HCT116 (cell line): ENCODE measurements around the gene CHRDL1. TPM values are rescaled to one million over a fixed set of nuclear protein-coding genes. Genes with fewer than 3 reads are reported as not detected.

Source experiments
- ATAC-seq: fragments of 200-7000 bp; cut with Tn5 transposase; 2 replicates; pipeline ENCODE4 v1.9.1; 2020; ENCODE audit warnings: mild to moderate bottlenecking, moderate library complexity
- BruUV-seq: library from RNA; stranded (reverse); fragments of 400-500 nt; replicated peaks from 2 replicates; lab custom pipeline; 2021; lab: Mats Ljungman, UMichigan
- CTCF ChIA-PET: fragments of 300-600 bp; sonication (Branson Sonifier 250); formaldehyde crosslinking; loops from one replicate; lab custom pipeline; 2021; ENCODE audit warnings: antibody characterized with exemption; lab: Charles Lee
- POLR2A ChIA-PET: fragments of 300-600, 350-600 bp; sonication (Branson Sonifier 250); formaldehyde crosslinking; loops from one replicate; lab custom pipeline; 2021; ENCODE audit warnings: antibody characterized with exemption; lab: Charles Lee
- RAD21 ChIA-PET, 2 experiments: fragments of 300-600 bp; sonication (Branson Sonifier 250); formaldehyde crosslinking; loops; one replicate each; lab custom pipeline; 2023; ENCODE audit warnings: low total read pairs in 2 of 2; ENCODE audit not compliant: uncharacterized antibody in 2 of 2, unreplicated experiment in 2 of 2, low non-redundant PET in 1 of 2; lab: Charles Lee
- DNase-seq: peaks from one replicate; pipeline ENCODE4 v3.0.0-alpha.2; 2010; ENCODE audit warnings: low read depth, low spot score
- H2AFZ ChIP-seq: fragments of 200-600 bp; shearing (Covaris generic), sonication (generic); 2 replicates; pipeline ENCODE4 v1.6.1; 2017; ENCODE audit warnings: low read depth, mixed run types, mixed read lengths, antibody characterized with exemption, low read length; ENCODE audit not compliant: poor library complexity, severe bottlenecking
- H3K27ac ChIP-seq: 2 replicates; pipeline ENCODE4 v1.5.1; 2012; ENCODE audit warnings: low read depth, low read length
- H3K27me3 ChIP-seq: fragments of 200-600 bp; sonication (generic); 2 replicates; pipeline ENCODE4 v1.6.1; 2016; ENCODE audit warnings: mixed run types, low read length, mixed read lengths; ENCODE audit not compliant: insufficient read depth
- H3K36me3 ChIP-seq, 2 experiments: fragments of 200-500 bp in 1 of 2; fragments of 200-600 bp in 1 of 2; sonication (Bioruptor generic) in 1 of 2; sonication (generic) in 1 of 2; 2 replicates each; pipeline versions ENCODE4 v1.5.1 to v1.6.1; 2014 to 2016; ENCODE audit warnings: low read length in 2 of 2, inconsistent platforms in 1 of 2, mixed read lengths in 1 of 2, mixed run types in 1 of 2; ENCODE audit not compliant: insufficient read depth in 2 of 2, control insufficient read depth in 1 of 2
- H3K4me1 ChIP-seq, 2 experiments: fragments of 200-600 bp in 1 of 2; sonication (generic) in 1 of 2; 2 replicates each; pipeline versions ENCODE4 v1.5.1 to v1.6.1; 2012 to 2017; ENCODE audit warnings: low read length in 2 of 2, inconsistent platforms in 1 of 2, mild to moderate bottlenecking in 1 of 2, mixed read lengths in 1 of 2, mixed run types in 1 of 2, moderate library complexity in 1 of 2; ENCODE audit not compliant: insufficient read depth in 2 of 2, control insufficient read depth in 1 of 2
- H3K4me2 ChIP-seq: fragments of 200-600 bp; sonication (generic); 2 replicates; pipeline ENCODE4 v1.6.1; 2017; ENCODE audit warnings: mixed run types, low read length, mixed read lengths
- H3K4me3 ChIP-seq, 2 experiments: fragments of 200-600 bp in 1 of 2; sonication (generic) in 1 of 2; replicated peaks in 1 of 2; 2 replicates each; pipeline ENCODE4 v1.5.1; 2011 to 2016; ENCODE audit warnings: low read length in 2 of 2, control low read depth in 1 of 2, low read depth in 1 of 2, mild to moderate bottlenecking in 1 of 2, mixed read lengths in 1 of 2, mixed run types in 1 of 2
- H3K79me2 ChIP-seq: fragments of 200-600 bp; sonication (generic); 2 replicates; pipeline ENCODE4 v1.6.1; 2017; ENCODE audit warnings: mild to moderate bottlenecking, mixed run types, low read length, moderate library complexity, mixed read lengths; ENCODE audit not compliant: insufficient read depth
- H3K9ac ChIP-seq: fragments of 200-600 bp; sonication (generic); 2 replicates; pipeline ENCODE4 v1.6.1; 2016; ENCODE audit warnings: low read length, mixed read lengths
- H3K9me2 ChIP-seq: fragments of 200-600 bp; sonication (generic), shearing (Covaris generic); 2 replicates; pipeline ENCODE4 v1.6.1; 2017; ENCODE audit warnings: mixed run types, mild to moderate bottlenecking, moderate library complexity; ENCODE audit not compliant: insufficient read depth
- H3K9me3 ChIP-seq, 2 experiments: fragments of 200-500 bp in 1 of 2; fragments of 200-600 bp in 1 of 2; sonication (Bioruptor generic) in 1 of 2; sonication (generic) in 1 of 2; 2 replicates each; pipeline ENCODE4 v1.6.1; 2014 to 2017; ENCODE audit warnings: low read length in 2 of 2, mixed read lengths in 2 of 2, inconsistent platforms in 1 of 2, low read depth in 1 of 2, mild to moderate bottlenecking in 1 of 2, mixed run types in 1 of 2, moderate library complexity in 1 of 2; ENCODE audit not compliant: control insufficient read depth in 1 of 2, insufficient read depth in 1 of 2
- H4K20me1 ChIP-seq: fragments of 200-600 bp; sonication (generic), shearing (Covaris generic); 2 replicates; pipeline ENCODE4 v1.6.1; 2017; ENCODE audit warnings: mixed run types, mild to moderate bottlenecking, moderate library complexity; ENCODE audit not compliant: insufficient read depth
- ATF3 ChIP-seq: IDR thresholded peaks from 2 replicates; pipeline ENCODE4 v1.6.1; 2012
- CTCF ChIP-seq, 3 experiments: fragments of 200-600 bp in 1 of 3; sonication (generic) in 1 of 3; IDR thresholded peaks in 2 of 3; conservative IDR thresholded peaks in 1 of 3; 2 replicates each; pipeline ENCODE4 v1.5.1; 2012 to 2017; ENCODE audit warnings: low read depth in 2 of 3, low read length in 2 of 3, antibody characterized with exemption in 1 of 3, borderline replicate concordance in 1 of 3, control low read depth in 1 of 3, mild to moderate bottlenecking in 1 of 3, mixed read lengths in 1 of 3, mixed run types in 1 of 3, moderate library complexity in 1 of 3; ENCODE audit not compliant: insufficient read depth in 1 of 3
- EGR1 ChIP-seq: IDR thresholded peaks from 2 replicates; pipeline ENCODE4 v1.6.1; 2012; ENCODE audit warnings: low read depth
- FOSL1 ChIP-seq: IDR thresholded peaks from 2 replicates; pipeline ENCODE4 v1.6.1; 2012; ENCODE audit warnings: low read depth
- JUND ChIP-seq: IDR thresholded peaks from 2 replicates; pipeline ENCODE4 v1.6.1; 2012
- MAX ChIP-seq: IDR thresholded peaks from 2 replicates; pipeline ENCODE4 v1.6.1; 2012
- POLR2AphosphoS5 ChIP-seq: IDR thresholded peaks from 2 replicates; pipeline ENCODE4 v1.6.1; 2011; ENCODE audit warnings: mild to moderate bottlenecking, low read depth, low read length, moderate library complexity
- REST ChIP-seq: IDR thresholded peaks from 2 replicates; pipeline ENCODE4 v1.6.1; 2012; ENCODE audit warnings: low read depth
- SP1 ChIP-seq: IDR thresholded peaks from 2 replicates; pipeline ENCODE4 v1.6.1; 2012; ENCODE audit warnings: low read depth
- TCF7L2 ChIP-seq: IDR thresholded peaks from 2 replicates; pipeline ENCODE4 v1.7.0; 2011; ENCODE audit warnings: borderline replicate concordance, inconsistent platforms; ENCODE audit not compliant: insufficient read depth, insufficient read length; ENCODE audit errors: extremely low read depth
- ZFX ChIP-seq: fragments of 450-650 bp; IDR thresholded peaks from 2 replicates; pipeline ENCODE4 v1.6.1; 2017
- intact Hi-C: fragments of 100-400 bp; cut with micrococcal nuclease; formaldehyde crosslinking; loops from 2 replicates; pipeline ENCODE4 v1.10.0; 2022
- total RNA-seq: library from RNA; stranded (reverse); gene quantifications from one replicate; pipeline ENCODE4 v1.2.1, GENCODE V29; 2021; ENCODE audit not compliant: unreplicated experiment

Gene CHRDL1
- total RNA-seq, 1 experiment from 2014 or later = 0.05 TPM

- ChIA-PET CTCF (no interaction called here), POLR2A (no interaction called here), RAD21 (no interaction called here)
- H4K20me1 ChIP-seq = no peaks in the 10 kb centered on the region
- no peaks in the 10 kb centered on the region for H3K9me2 ChIP-seq
- TF ChIP-seq EGR1 = no peak
- TF ChIP-seq SP1 = no peak
- TF ChIP-seq FOSL1 = no peak
- TF ChIP-seq ZFX = no peak
- TF ChIP-seq ATF3 = no peak
- TF ChIP-seq MAX = no peak
- TF ChIP-seq POLR2AphosphoS5 = no peak
- no peak for TF ChIP-seq REST
- no peak for TF ChIP-seq TCF7L2
- no peak for TF ChIP-seq CTCF (IDR thresholded peaks at IDR 0.05 in 2 of 3, conservative IDR thresholded peaks at IDR 0.05 in 1 of 3; ENCODE audit: borderline replicate concordance in 1 of 3, insufficient read depth in 1 of 3, low read depth in 2 of 3, low read length in 2 of 3)
- TF ChIP-seq JUND = no peak
- no peaks in the 10 kb centered on the region for H3K9me3 ChIP-seq
- no peak overlapping the region for H3K4me3 ChIP-seq
- DNase-seq (no peak), ATAC-seq (no peak)
- no peak overlapping the region for H3K27ac ChIP-seq
- H3K79me2 ChIP-seq = no peaks in the 10 kb centered on the region
- intact Hi-C loops = no loop called here
- H3K4me1 ChIP-seq = no peaks in the 10 kb centered on the region
- no peak overlapping the region for H3K4me2 ChIP-seq
- BruUV-seq = no TSS peak
- peaks cover 5% of the 10 kb centered on the region; the same call in 1 of the 2 replicates for H3K27me3 ChIP-seq
- H3K9ac ChIP-seq = no peak overlapping the region
- H2AFZ ChIP-seq = no peak overlapping the region
- no peaks in the 10 kb centered on the region for H3K36me3 ChIP-seq
Measured at GRCh38 chrX:110803506-110803905, 7.9 kb upstream of the CHRDL1 start.
